Caco-2 (cell line): Measurements from ENCODE around the gene OVOL2. TPM values are rescaled to one million over a fixed set of nuclear protein-coding genes. Genes with fewer than 3 reads are reported as not detected.
A peak's percentile ranks its signal among the peaks of the same experiment; 100 is the strongest.

Source experiments
- BruUV-seq: library from RNA; stranded (reverse); fragments of 400-500 nt; replicated peaks from 2 replicates; lab custom pipeline; 2021; lab: Mats Ljungman, UMichigan
- CTCF ChIA-PET: fragments of 300-600 bp; sonication (Branson Sonifier 250); formaldehyde crosslinking; loops from one replicate; lab custom pipeline; 2022; ENCODE audit warnings: antibody characterized with exemption; lab: Charles Lee
- POLR2A ChIA-PET: fragments of 300-600 bp; sonication (Branson Sonifier 250); formaldehyde crosslinking; loops from one replicate; lab custom pipeline; 2022; ENCODE audit warnings: antibody characterized with exemption; lab: Charles Lee
- DNase-seq, 2 experiments: peaks; one replicate each; pipeline versions ENCODE4 v3.0.0 to v3.0.0-alpha.2; 2020 to 2022
- H3K27me3 ChIP-seq: replicated peaks from 2 replicates; pipeline ENCODE4 v1.6.0; 2011; ENCODE audit warnings: low read length; ENCODE audit not compliant: control insufficient read depth, insufficient read depth
- H3K36me3 ChIP-seq: 2 replicates; pipeline ENCODE4 v1.5.1; 2011; ENCODE audit warnings: low read length; ENCODE audit not compliant: control insufficient read depth, insufficient read depth
- H3K4me1 ChIP-seq: fragments of 250-450 bp; sonication (Bioruptor Pico); 2 replicates; pipeline ENCODE4 v1.5.1; 2020; ENCODE audit warnings: mild to moderate bottlenecking
- H3K4me3 ChIP-seq: 2 replicates; pipeline ENCODE4 v1.5.1; 2011; ENCODE audit warnings: low read depth, mild to moderate bottlenecking, control low read depth, low read length
- H3K9me3 ChIP-seq: fragments of 250-450 bp; sonication (Bioruptor Pico); 2 replicates; pipeline ENCODE4 v1.5.1; 2020; ENCODE audit warnings: mild to moderate bottlenecking, moderate library complexity
- H3K27ac Mint-ChIP-seq: one replicate; pipeline ENCODE4 v1.8.0; 2022; ENCODE audit warnings: mixed read lengths; ENCODE audit not compliant: unreplicated experiment
- H3K27me3 Mint-ChIP-seq: one replicate; pipeline ENCODE4 v1.8.0; 2022; ENCODE audit warnings: mixed read lengths; ENCODE audit not compliant: insufficient read depth, unreplicated experiment
- H3K36me3 Mint-ChIP-seq: one replicate; pipeline ENCODE4 v1.8.0; 2022; ENCODE audit warnings: mild to moderate bottlenecking, mixed read lengths; ENCODE audit not compliant: insufficient read depth, unreplicated experiment
- H3K4me1 Mint-ChIP-seq: one replicate; pipeline ENCODE4 v1.8.0; 2022; ENCODE audit warnings: low read depth, mixed read lengths; ENCODE audit not compliant: unreplicated experiment
- H3K4me3 Mint-ChIP-seq: one replicate; pipeline ENCODE4 v1.8.0; 2022; ENCODE audit warnings: mild to moderate bottlenecking, moderate library complexity, mixed read lengths; ENCODE audit not compliant: unreplicated experiment
- H3K9me3 Mint-ChIP-seq: one replicate; pipeline ENCODE4 v1.8.0; 2022; ENCODE audit warnings: mixed read lengths; ENCODE audit not compliant: unreplicated experiment
- intact Hi-C: fragments of 100-400 bp; cut with micrococcal nuclease; formaldehyde crosslinking; loops from one replicate; pipeline ENCODE4 v1.10.0; 2022; ENCODE audit not compliant: unreplicated experiment
- total RNA-seq: library from RNA; stranded (reverse); gene quantifications from 2 replicates; pipeline ENCODE4 v1.2.3, GENCODE V29; 2022
- TF ChIP-seq, protein P1 (sequence below), 2 experiments: fragments of 200-600 bp in 1 of 2; IDR thresholded peaks; 1 replicate in 1 of 2; 2 replicates in 1 of 2; pipeline versions ENCODE4 v1.5.1 to v1.8.0; 2011 to 2022; ENCODE audit warnings: antibody characterized with exemption in 1 of 2, control low read depth in 1 of 2, inconsistent platforms in 1 of 2, low read depth in 1 of 2, low read length in 1 of 2, mild to moderate bottlenecking in 1 of 2, moderate library complexity in 1 of 2; ENCODE audit not compliant: insufficient read depth in 1 of 2, severe bottlenecking in 1 of 2, unreplicated experiment in 1 of 2

OVOL2 gene
- total RNA-seq, 1 experiment from 2014 or later = 8.8 TPM

DNA sequence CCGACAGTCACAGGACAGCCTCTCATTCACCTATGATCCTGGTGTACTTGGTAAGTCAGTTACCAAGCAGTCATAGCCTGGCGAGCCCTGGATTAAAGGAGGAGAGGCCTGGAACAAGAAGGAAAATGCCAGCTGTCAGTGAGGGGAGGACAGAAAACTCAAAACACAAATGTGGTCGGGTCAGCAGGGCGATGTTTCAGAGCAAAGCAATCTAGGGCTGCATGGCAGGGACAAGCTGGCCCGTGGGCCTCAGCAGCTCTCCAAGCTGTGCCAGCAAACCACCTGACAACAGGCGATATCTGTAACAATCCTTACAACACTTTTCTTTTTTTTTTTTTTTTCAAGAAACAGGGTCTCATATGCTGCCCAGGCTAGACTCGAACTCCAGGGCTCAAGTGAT is 48.6 kb downstream of the OVOL2 start:
- Histone ChIP-seq H3K4me1 (peaks cover 30% of the 10 kb centered on the region), H3K36me3 (no peaks in the 10 kb centered on the region; the same call in 1 of the 2 replicates), H3K27me3 (no peaks in the 10 kb centered on the region), H3K9me3 (no peaks in the 10 kb centered on the region), H3K4me3 (no peak overlapping the region)
- peaks cover 19% of the 10 kb centered on the region for H3K4me1 Mint-ChIP-seq
- no peaks in the 10 kb centered on the region for H3K27me3 Mint-ChIP-seq
- ChIA-PET CTCF (no interaction called here), POLR2A (no interaction called here)
- BruUV-seq = no TSS peak
- no peak overlapping the region for H3K4me3 Mint-ChIP-seq
- DNase-seq = no peak
- TF ChIP-seq, protein P1, sequence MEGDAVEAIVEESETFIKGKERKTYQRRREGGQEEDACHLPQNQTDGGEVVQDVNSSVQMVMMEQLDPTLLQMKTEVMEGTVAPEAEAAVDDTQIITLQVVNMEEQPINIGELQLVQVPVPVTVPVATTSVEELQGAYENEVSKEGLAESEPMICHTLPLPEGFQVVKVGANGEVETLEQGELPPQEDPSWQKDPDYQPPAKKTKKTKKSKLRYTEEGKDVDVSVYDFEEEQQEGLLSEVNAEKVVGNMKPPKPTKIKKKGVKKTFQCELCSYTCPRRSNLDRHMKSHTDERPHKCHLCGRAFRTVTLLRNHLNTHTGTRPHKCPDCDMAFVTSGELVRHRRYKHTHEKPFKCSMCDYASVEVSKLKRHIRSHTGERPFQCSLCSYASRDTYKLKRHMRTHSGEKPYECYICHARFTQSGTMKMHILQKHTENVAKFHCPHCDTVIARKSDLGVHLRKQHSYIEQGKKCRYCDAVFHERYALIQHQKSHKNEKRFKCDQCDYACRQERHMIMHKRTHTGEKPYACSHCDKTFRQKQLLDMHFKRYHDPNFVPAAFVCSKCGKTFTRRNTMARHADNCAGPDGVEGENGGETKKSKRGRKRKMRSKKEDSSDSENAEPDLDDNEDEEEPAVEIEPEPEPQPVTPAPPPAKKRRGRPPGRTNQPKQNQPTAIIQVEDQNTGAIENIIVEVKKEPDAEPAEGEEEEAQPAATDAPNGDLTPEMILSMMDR (IDR thresholded peaks at IDR 0.05; ENCODE audit: insufficient read depth in 1 of 2, low read depth in 1 of 2, low read length in 1 of 2, severe bottlenecking in 1 of 2, unreplicated experiment in 1 of 2) = no peak
- intact Hi-C loops = no loop called here
- peaks cover 7% of the 10 kb centered on the region for H3K36me3 Mint-ChIP-seq
- no peak overlapping the region for H3K27ac Mint-ChIP-seq
- H3K9me3 Mint-ChIP-seq = no peaks in the 10 kb centered on the region

DNA sequence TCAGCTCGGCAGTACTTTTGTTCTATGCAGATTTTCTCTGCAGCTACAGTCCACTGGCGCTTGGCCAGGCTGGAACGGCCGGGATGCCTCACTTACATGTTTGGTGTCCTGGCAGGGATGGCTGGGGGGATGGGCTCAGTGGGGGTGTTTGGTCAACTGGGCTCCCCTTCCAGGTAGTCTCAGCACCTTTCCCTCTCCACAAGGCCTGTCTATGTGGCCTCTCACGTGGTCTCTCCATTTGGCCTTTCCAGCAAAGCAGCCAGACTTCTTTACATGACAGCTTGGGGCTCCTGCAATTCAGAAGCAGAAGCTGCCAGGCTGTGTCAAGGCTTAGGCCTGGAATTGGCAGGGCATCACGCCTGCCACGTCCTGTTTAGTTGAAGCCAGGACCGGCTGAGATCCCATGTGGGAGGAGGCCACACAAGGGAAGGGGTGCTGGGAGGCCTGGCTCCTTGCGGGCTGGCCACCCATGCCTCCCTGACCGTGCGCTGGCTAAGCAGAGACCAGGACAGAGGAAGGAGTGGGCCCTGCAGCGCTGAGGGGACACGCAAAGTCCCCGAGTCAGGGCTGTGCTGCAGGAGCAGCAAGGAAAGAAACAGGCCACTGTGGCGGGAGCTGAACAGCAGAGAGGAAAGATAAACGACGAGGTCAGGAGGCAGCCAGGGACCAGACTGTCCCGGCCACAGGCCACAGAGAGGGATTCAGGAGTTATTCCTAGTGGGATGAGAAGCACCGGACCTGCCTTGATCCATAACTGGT is 50.0 kb downstream of the OVOL2 start:
- H3K27me3 Mint-ChIP-seq = no peaks in the 10 kb centered on the region
- DNase-seq = no peak
- H3K27me3 ChIP-seq = no peaks in the 10 kb centered on the region
- peaks cover 36% of the 10 kb centered on the region for H3K4me1 ChIP-seq
- intact Hi-C loops = no loop called here
- peaks cover 19% of the 10 kb centered on the region for H3K4me1 Mint-ChIP-seq
- ChIA-PET CTCF (interaction anchor here (0.6 kb wide), 2 partner anchors 54 to 69 kb away, joined by 3 to 11 read pairs; no protein-coding TSS in a partner anchor), POLR2A (no interaction called here)
- TF ChIP-seq, protein P1 (IDR thresholded peaks at IDR 0.05; ENCODE audit: insufficient read depth in 1 of 2, low read depth in 1 of 2, low read length in 1 of 2, severe bottlenecking in 1 of 2, unreplicated experiment in 1 of 2) = no peak
- no peaks in the 10 kb centered on the region; the same call in 1 of the 2 replicates for H3K36me3 ChIP-seq
- no TSS peak for BruUV-seq
- no peaks in the 10 kb centered on the region for H3K9me3 Mint-ChIP-seq
- no peak overlapping the region for H3K4me3 ChIP-seq
- no peak overlapping the region for H3K4me3 Mint-ChIP-seq
- H3K36me3 Mint-ChIP-seq = peaks cover 12% of the 10 kb centered on the region
- H3K9me3 ChIP-seq = no peaks in the 10 kb centered on the region
- H3K27ac Mint-ChIP-seq = no peak overlapping the region

DNA sequence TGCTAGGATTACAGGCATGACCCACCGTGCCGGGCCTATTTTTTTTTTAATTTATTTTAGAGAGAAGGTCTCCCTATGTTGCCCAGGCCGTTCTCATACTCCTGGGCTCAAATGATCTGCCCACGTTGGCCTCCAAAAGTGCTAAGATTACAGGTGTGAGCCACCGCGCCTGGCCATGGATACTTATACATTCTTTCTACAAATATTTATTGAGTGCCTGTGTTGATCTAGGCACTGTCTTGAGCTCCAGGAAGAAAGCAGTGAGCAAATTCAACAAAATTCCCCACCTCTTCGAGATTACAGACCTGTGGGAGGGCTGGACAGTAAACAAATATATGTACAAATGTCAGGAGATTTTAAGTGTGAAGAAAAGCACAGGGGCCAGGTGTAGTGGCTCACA is 51.0 kb downstream of the OVOL2 start:
- H3K27ac Mint-ChIP-seq = peak overlapping the region; percentile 17
- peaks cover 16% of the 10 kb centered on the region for H3K4me1 Mint-ChIP-seq
- H3K27me3 Mint-ChIP-seq = no peaks in the 10 kb centered on the region
- Histone ChIP-seq H3K9me3 (no peaks in the 10 kb centered on the region), H3K4me1 (peaks cover 39% of the 10 kb centered on the region), H3K36me3 (no peaks in the 10 kb centered on the region; the same call in 1 of the 2 replicates), H3K4me3 (no peak overlapping the region), H3K27me3 (no peaks in the 10 kb centered on the region)
- H3K36me3 Mint-ChIP-seq = peaks cover 12% of the 10 kb centered on the region
- intact Hi-C loops = no loop called here
- POLR2A ChIA-PET = no interaction called here
- H3K9me3 Mint-ChIP-seq = no peaks in the 10 kb centered on the region
- CTCF ChIA-PET = interaction anchor here (0.6 kb wide), 1 partner anchor 51 kb away, joined by 3 read pairs; the partner anchor contains the start of gene OVOL2
- BruUV-seq = no TSS peak
- TF ChIP-seq, protein P1 (IDR thresholded peaks at IDR 0.05; ENCODE audit: insufficient read depth in 1 of 2, low read depth in 1 of 2, low read length in 1 of 2, severe bottlenecking in 1 of 2, unreplicated experiment in 1 of 2) = no peak
- H3K4me3 Mint-ChIP-seq = no peak overlapping the region
- peak; percentile 47 to 55 for DNase-seq
